Spleen (tissue), 11 donors: ENCODE data around the gene C17orf107. TPM values are rescaled to one million over a fixed set of nuclear protein-coding genes. Genes with fewer than 3 reads are reported as not detected.

Experiments used
- DNase-seq: peaks from one replicate; pipeline ENCODE4 v3.0.0-alpha.2; 2020
- H3K27ac ChIP-seq, 8 donors: fragments of 200-600 bp; sonication (generic) in 7 of 8; 1 replicate in 4 of 8; 2 replicates in 4 of 8; pipeline versions ENCODE4 v1.5.0 to v1.8.0; 2016 to 2021; ENCODE audit warnings: inconsistent platforms in 4 of 8, mild to moderate bottlenecking in 4 of 8, moderate library complexity in 1 of 8
- H3K27me3 ChIP-seq, 7 donors: fragments of 200-600 bp; sonication (generic) in 6 of 7; replicated peaks in 1 of 7; 1 replicate in 4 of 7; 2 replicates in 3 of 7; pipeline versions ENCODE4 v1.5.0 to v1.8.0; 2016 to 2021; ENCODE audit warnings: inconsistent platforms in 3 of 7, mild to moderate bottlenecking in 1 of 7
- H3K36me3 ChIP-seq, 6 donors: fragments of 200-600 bp; sonication (generic) in 5 of 6; 1 replicate in 4 of 6; 2 replicates in 2 of 6; pipeline versions ENCODE4 v1.5.0 to v1.8.0; 2016 to 2021; ENCODE audit warnings: inconsistent platforms in 2 of 6
- H3K4me1 ChIP-seq, 6 donors: fragments of 200-600 bp; sonication (generic) in 5 of 6; 1 replicate in 3 of 6; 2 replicates in 3 of 6; pipeline versions ENCODE4 v1.5.0 to v1.8.0; 2016 to 2021; ENCODE audit warnings: inconsistent platforms in 3 of 6
- H3K4me3 ChIP-seq, 8 donors: fragments of 200-600 bp; sonication (generic) in 7 of 8; 1 replicate in 4 of 8; 2 replicates in 4 of 8; pipeline versions ENCODE4 v1.5.0 to v1.8.0; 2016 to 2021; ENCODE audit warnings: inconsistent platforms in 4 of 8, mild to moderate bottlenecking in 4 of 8, moderate library complexity in 2 of 8
- H3K9me3 ChIP-seq, 8 donors: fragments of 200-600 bp; sonication (generic) in 7 of 8; 1 replicate in 4 of 8; 2 replicates in 4 of 8; pipeline versions ENCODE4 v1.5.0 to v1.8.0; 2016 to 2021; ENCODE audit warnings: inconsistent platforms in 4 of 8
- POLR2A ChIP-seq, 3 donors: fragments of 450-650 bp; IDR thresholded peaks; one replicate each; pipeline ENCODE4 v1.5.1; 2017; ENCODE audit warnings: antibody characterized with exemption in 3 of 3, mild to moderate bottlenecking in 1 of 3
- POLR2AphosphoS5 ChIP-seq, 3 donors: sonication (generic); formaldehyde crosslinking; IDR thresholded peaks; one replicate each; pipeline ENCODE4 v1.5.1; 2017; ENCODE audit warnings: antibody characterized with exemption in 3 of 3
- WGBS, 5 donors: extraction: QIAGEN DNeasy Blood & Tissue Kit in 3 of 5; methylation state at CpG; one replicate each; pipeline versions ENCODE4 v1.1.5 to v1.1.7; 2013 to 2018; 5-methylcytosine and 5-hydroxymethylcytosine counted together
- intact Hi-C: fragments of 100-400 bp; cut with DNase I; formaldehyde crosslinking; loops from one replicate; pipeline ENCODE4 v1.15.0; 2023; ENCODE audit warnings: low total_unique reads
- polyA plus RNA-seq, 3 donors: library from polyadenylated mRNA; stranded (reverse); fragments of 200-250 nt; gene quantifications; one replicate each; pipeline ENCODE4 v1.2.1, GENCODE V29; 2013
- total RNA-seq, 7 donors: library from RNA; depleted of rRNA in 3 of 7; stranded (reverse); fragments of >200 nt in 3 of 7; fragmentation: NEBNext Ultra II Directional in 4 of 7; extraction: Animal tissue kit (Norgen Biotek cat#: 25700) in 4 of 7; gene quantifications; one replicate each; pipeline versions ENCODE4 v1.1.0 to v1.2.1, GENCODE V29; 2016 to 2021
- TF ChIP-seq, protein P1 (sequence below), 11 experiments: fragments of 200-600 bp in 7 of 11; fragments of 450-650 bp in 4 of 11; sonication (generic) in 4 of 11; IDR thresholded peaks in 8 of 11; conservative IDR thresholded peaks in 3 of 11; 1 replicate in 7 of 11; 2 replicates in 4 of 11; pipeline versions ENCODE4 v1.4.0 to v1.8.0; 2016 to 2021; ENCODE audit warnings: antibody characterized with exemption in 11 of 11, inconsistent platforms in 4 of 11, mild to moderate bottlenecking in 1 of 11
- donor health status: healthy with polysubstance abuse.
- donor health status: DM: no; HTN: no; CAD: no; lungs with moderate emphysema.
- donor health status: DM: no; HTN: no; CAD: no.
- donor health status: Bipolar disorder and iron deficiency.
- donor health status: healthy.
- donor health status: DM: no; HTN: no; CAD: no.
- donor health status: DM: yes; HTN: yes; CAD: no.

The C17orf107 gene
- total and polyA plus RNA-seq, 10 donors: 0.15 to 4.1 (median 2.2) TPM

DNA sequence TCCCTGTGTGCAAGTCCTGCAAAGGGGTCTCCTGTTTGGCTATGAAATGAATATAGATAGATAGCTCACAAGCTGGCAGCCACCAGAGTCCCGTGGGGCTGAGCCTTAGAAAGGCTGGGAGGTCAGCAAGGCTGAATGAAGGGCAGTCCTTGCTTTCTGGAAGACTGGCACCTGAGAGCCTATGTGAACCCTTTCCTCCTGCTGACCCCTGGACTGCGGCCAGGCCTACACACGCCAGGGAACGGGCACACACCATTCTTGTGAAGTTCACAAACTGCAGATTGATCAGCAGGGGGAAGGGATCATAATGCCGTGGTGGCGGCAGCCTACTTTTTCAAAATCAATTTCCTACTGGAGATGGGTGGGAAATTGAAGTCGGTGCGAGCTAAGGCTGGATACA, 985 bp upstream of the C17orf107 start:
- intact Hi-C loops: no loop called here
- Histone ChIP-seq H3K36me3 (peaks cover 0 to 45% (median 38%) of the 10 kb centered on the region in 6 donors), H3K27ac (peak overlapping the region in 2 of 8 donors; percentile 7 to 65), H3K27me3 (peaks cover 0 to 36% (median 0%) of the 10 kb centered on the region in 7 donors), H3K9me3 (no peaks in the 10 kb centered on the region), H3K4me1 (peaks cover 32 to 54% (median 47%) of the 10 kb centered on the region in 6 donors), H3K4me3 (peak overlapping the region in 1 of 8 donors; percentile 81)
- DNase-seq: no peak
- WGBS, 5 donors: 78 to 93% (median 83%) methylated on average over 8 of the region's 8 CpGs
- TF ChIP-seq POLR2AphosphoS5 (IDR thresholded peaks at IDR 0.05) (no peak), POLR2A (IDR thresholded peaks at IDR 0.05) (no peak)
- TF ChIP-seq, protein P1, sequence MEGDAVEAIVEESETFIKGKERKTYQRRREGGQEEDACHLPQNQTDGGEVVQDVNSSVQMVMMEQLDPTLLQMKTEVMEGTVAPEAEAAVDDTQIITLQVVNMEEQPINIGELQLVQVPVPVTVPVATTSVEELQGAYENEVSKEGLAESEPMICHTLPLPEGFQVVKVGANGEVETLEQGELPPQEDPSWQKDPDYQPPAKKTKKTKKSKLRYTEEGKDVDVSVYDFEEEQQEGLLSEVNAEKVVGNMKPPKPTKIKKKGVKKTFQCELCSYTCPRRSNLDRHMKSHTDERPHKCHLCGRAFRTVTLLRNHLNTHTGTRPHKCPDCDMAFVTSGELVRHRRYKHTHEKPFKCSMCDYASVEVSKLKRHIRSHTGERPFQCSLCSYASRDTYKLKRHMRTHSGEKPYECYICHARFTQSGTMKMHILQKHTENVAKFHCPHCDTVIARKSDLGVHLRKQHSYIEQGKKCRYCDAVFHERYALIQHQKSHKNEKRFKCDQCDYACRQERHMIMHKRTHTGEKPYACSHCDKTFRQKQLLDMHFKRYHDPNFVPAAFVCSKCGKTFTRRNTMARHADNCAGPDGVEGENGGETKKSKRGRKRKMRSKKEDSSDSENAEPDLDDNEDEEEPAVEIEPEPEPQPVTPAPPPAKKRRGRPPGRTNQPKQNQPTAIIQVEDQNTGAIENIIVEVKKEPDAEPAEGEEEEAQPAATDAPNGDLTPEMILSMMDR (IDR thresholded peaks at IDR 0.05 in 8 of 11, conservative IDR thresholded peaks at IDR 0.05 in 3 of 11): no peak

DNA sequence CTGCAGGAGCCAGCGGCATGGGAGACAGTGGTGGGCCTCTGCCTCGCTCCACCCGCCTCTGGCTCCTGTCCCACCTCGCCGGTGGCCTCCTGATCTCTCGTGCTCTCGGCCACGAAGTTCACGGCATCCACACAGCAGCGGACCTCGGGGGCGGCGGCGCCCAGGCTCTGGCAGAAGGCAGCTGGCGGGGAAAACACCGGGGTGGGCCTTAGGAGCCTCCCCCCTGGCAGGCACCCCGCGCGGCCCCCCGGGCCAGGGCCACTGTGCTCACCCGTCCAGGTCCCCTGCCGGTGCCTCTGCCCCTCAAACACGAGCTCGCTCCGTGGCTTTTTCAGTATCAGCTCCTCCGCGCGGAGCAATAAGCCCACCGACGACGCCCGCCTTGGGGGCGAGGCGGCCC, 409 bp upstream of the C17orf107 start:
- peak overlapping the region in 6 of 8 donors; percentile 13 to 79 (median 54) for H3K27ac ChIP-seq

DNA sequence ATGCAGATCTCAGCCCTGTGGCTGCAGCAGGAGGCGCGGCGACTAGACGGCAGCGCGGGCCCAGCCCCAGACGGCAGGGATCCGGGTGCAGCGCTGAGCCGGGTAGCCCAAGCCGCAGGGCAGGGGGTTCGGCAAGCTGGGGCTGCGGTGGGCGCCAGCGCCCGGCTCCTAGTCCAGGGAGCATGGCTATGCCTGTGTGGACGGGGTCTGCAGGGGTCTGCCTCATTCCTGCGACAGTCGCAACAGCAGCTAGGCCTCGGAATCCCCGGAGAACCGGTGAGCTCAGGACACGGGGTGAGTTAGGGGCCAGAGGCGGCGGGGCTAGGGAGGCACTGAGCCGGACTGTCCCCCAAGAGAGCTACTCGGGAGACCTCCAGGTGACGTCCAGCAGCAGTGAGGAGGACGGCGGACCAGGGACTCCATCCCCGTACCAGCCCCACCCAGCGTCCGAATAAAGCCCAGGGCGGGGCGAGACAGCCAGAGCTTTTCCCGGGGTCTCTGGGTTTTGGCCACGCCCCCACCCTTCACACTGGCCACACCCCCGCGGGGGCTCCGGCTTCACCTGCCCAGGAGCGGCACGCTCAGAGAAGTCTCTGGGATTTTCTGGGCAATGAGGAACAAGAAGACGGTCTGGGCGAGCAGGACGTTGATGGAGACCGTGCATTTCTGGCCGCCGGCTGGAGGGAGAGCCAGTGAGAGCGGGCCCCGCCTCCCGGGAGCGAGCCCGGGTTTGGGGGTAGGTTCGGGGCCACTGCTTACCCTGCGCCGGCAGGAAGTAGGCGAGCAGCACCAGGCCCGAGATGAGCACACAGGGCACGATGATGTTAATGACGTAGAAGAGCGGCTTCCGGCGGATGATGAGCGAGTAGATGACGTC, 1.1 kb downstream of the C17orf107 start:
- Histone ChIP-seq H3K4me1 (peaks cover 34 to 60% (median 50%) of the 10 kb centered on the region in 6 donors), H3K9me3 (no peaks in the 10 kb centered on the region), H3K4me3 (peak overlapping the region; percentile 39 to 81 (median 52)), H3K27me3 (peaks cover 0 to 43% (median 0%) of the 10 kb centered on the region in 7 donors), H3K36me3 (peaks cover 0 to 24% (median 17%) of the 10 kb centered on the region in 6 donors), H3K27ac (peak overlapping the region in 6 of 8 donors; percentile 64 to 79 (median 74))
- WGBS, 5 donors: 12 to 35% (median 18%) methylated on average over 29 to 65 of the region's 65 CpGs
- peak; percentile 24 to 62 (median 32) for TF ChIP-seq POLR2AphosphoS5 (IDR thresholded peaks at IDR 0.05)
- no peak for TF ChIP-seq POLR2A (IDR thresholded peaks at IDR 0.05)
- DNase-seq: peak; percentile 91
- intact Hi-C loops: no loop called here

More for the DNA sequence above, 409 bp upstream of the C17orf107 start:
- TF ChIP-seq POLR2AphosphoS5 (IDR thresholded peaks at IDR 0.05) (no peak), POLR2A (IDR thresholded peaks at IDR 0.05) (no peak)
- TF ChIP-seq, protein P1 (IDR thresholded peaks at IDR 0.05 in 8 of 11, conservative IDR thresholded peaks at IDR 0.05 in 3 of 11): no peak
- WGBS, 5 donors: 7 to 19% (median 17%) methylated on average over 8 to 34 of the region's 34 CpGs
- H3K4me3 ChIP-seq: peak overlapping the region; percentile 39 to 81 (median 52)
- H3K27me3 ChIP-seq: peaks cover 0 to 39% (median 0%) of the 10 kb centered on the region in 7 donors
- DNase-seq: no peak
- peaks cover 0 to 39% (median 32%) of the 10 kb centered on the region in 6 donors for H3K36me3 ChIP-seq
- no peaks in the 10 kb centered on the region for H3K9me3 ChIP-seq
- H3K4me1 ChIP-seq: peaks cover 34 to 60% (median 50%) of the 10 kb centered on the region in 6 donors
- intact Hi-C loops: no loop called here

DNA sequence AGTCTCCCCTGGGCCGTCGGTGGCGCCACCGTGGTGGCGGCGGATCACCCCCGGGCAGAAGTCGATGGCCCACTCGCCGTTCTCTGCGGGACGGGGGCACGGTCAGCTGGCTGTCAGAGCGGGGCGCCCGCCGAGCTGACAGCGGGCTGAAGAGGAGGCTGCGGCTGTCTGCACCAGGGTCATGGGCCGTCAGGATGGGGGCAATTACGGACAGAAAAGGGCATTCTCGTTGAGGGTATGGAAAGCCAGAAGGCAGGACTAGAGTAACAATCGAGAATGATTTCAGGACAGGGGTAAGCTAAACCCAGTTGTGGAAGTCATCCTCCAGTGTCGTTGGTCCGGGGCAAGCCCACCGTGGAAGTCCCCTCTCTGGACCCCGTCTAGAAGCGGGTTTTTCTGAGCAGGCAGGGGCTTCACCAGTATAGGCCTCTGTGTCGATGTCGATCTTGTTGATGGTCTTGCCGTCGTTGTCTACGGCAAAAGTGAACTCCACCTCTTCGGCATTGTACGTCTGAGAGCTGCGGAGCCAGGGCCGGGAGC, 1.8 kb downstream of the C17orf107 start:
- TF ChIP-seq POLR2AphosphoS5 (IDR thresholded peaks at IDR 0.05) (no peak), POLR2A (IDR thresholded peaks at IDR 0.05) (no peak)
- TF ChIP-seq, protein P1 (IDR thresholded peaks at IDR 0.05 in 8 of 11, conservative IDR thresholded peaks at IDR 0.05 in 3 of 11): no peak
- Histone ChIP-seq H3K4me1 (peaks cover 34 to 60% (median 50%) of the 10 kb centered on the region in 6 donors), H3K4me3 (peak overlapping the region in 7 of 8 donors; percentile 10 to 81 (median 53)), H3K9me3 (no peaks in the 10 kb centered on the region), H3K27me3 (peaks cover 0 to 43% (median 0%) of the 10 kb centered on the region in 7 donors), H3K27ac (peak overlapping the region in 7 of 8 donors; percentile 51 to 79 (median 74)), H3K36me3 (peaks cover 0 to 17% (median 10%) of the 10 kb centered on the region in 6 donors)
- intact Hi-C loops: no loop called here
- WGBS, 5 donors: 31 to 59% (median 42%) methylated on average over 33 to 37 of the region's 37 CpGs
- DNase-seq: no peak
